Ovary (tissue), 9 donors: Measurements from ENCODE around the gene CD14. TPM values are rescaled to one million over a fixed set of nuclear protein-coding genes. Genes with fewer than 3 reads are reported as not detected.
"Not testable (repeated sequence)": the region's sequence is repeated elsewhere in the genome, so short reads cannot be mapped to it uniquely, and the experiment has no call there.

ENCODE experiments used
- DNase-seq, 5 donors: peaks; one replicate each; pipeline ENCODE4 v3.0.0-alpha.2; 2019 to 2020
- H3K27ac ChIP-seq, 2 donors: fragments of 200-600 bp; one replicate each; pipeline versions ENCODE4 v1.5.1 to v1.8.0; 2019 to 2022
- H3K27me3 ChIP-seq: fragments of 200-600 bp; one replicate; pipeline ENCODE4 v1.8.0; 2022
- H3K36me3 ChIP-seq: fragments of 200-600 bp; sonication (generic); one replicate; pipeline ENCODE4 v1.5.1; 2019
- H3K4me1 ChIP-seq: one replicate; pipeline ENCODE4 v1.8.1; 2013; ENCODE audit warnings: mild to moderate bottlenecking, moderate library complexity; ENCODE audit not compliant: insufficient read depth
- H3K4me3 ChIP-seq: fragments of 200-600 bp; sonication (generic); one replicate; pipeline ENCODE4 v1.5.1; 2017
- H3K9me3 ChIP-seq, 2 donors: fragments of 200-600 bp in 1 of 2; sonication (generic) in 1 of 2; one replicate each; pipeline versions ENCODE4 v1.5.1 to v1.8.1; 2013 to 2019; ENCODE audit warnings: mild to moderate bottlenecking in 1 of 2, moderate library complexity in 1 of 2
- CTCF ChIP-seq, 3 donors: fragments of 450-650 bp in 2 of 3; fragments of 200-600 bp in 1 of 3; IDR thresholded peaks; one replicate each; pipeline versions ENCODE4 v1.5.1 to v1.8.0; 2016 to 2022; ENCODE audit warnings: antibody characterized with exemption in 3 of 3, mild to moderate bottlenecking in 1 of 3
- EP300 ChIP-seq: sonication (generic); formaldehyde crosslinking; IDR thresholded peaks from one replicate; pipeline ENCODE4 v1.6.1; 2017; ENCODE audit warnings: antibody characterized with exemption
- POLR2A ChIP-seq: fragments of 450-650 bp; IDR thresholded peaks from one replicate; pipeline ENCODE4 v1.6.1; 2017; ENCODE audit warnings: antibody characterized with exemption, mild to moderate bottlenecking, moderate library complexity
- WGBS, 3 donors: extraction: QIAGEN DNeasy Blood & Tissue Kit in 1 of 3; methylation state at CpG; one replicate each; pipeline versions ENCODE4 v1.1.5 to v1.1.7; 2013 to 2017; 5-methylcytosine and 5-hydroxymethylcytosine counted together
- intact Hi-C, 4 donors: fragments of 100-400 bp; cut with DNase I; formaldehyde crosslinking; loops; one replicate each; pipeline versions ENCODE4 v1.11.0 to v1.15.1; 2022 to 2023
- polyA plus RNA-seq, 2 donors: library from polyadenylated mRNA; stranded (reverse); fragments of 200-250 nt in 1 of 2; fragments of 350-450 nt in 1 of 2; fragmentation: Illumina TruSeq in 1 of 2; extraction: RNeasy Lipid Tissue Mini Kit (QIAGEN cat#74804) in 1 of 2; gene quantifications; one replicate each; pipeline ENCODE4 v1.2.3, GENCODE V29; 2013 to 2014
- total RNA-seq, 7 donors: library from RNA; depleted of rRNA in 2 of 7; stranded (reverse); fragments of >200 nt in 2 of 7; fragmentation: NEBNext Ultra II Directional in 3 of 7; extraction: Animal tissue kit (Norgen Biotek cat#: 25700) in 3 of 7; gene quantifications; one replicate each; pipeline versions ENCODE4 v1.1.0 to v1.2.4, GENCODE V29; 2016 to 2023
- donor health status: DM: no; HTN: no; CAD: no; lungs with moderate emphysema.
- donor health status: DM: no; HTN: no; CAD: no.
- donor health status: Bipolar disorder and iron deficiency.
- donor health status: DM: yes; HTN: yes; CAD: no.
- donor health status: DM: no; HTN: no; CAD: no.
- donor health status: DM: yes; HTN: yes; CAD: no.

The CD14 gene
- total and polyA plus RNA-seq, 9 donors = 8.7 to 96.0 (median 37.7) TPM

- H3K27me3 ChIP-seq = no peaks in the 10 kb centered on the region
- H3K36me3 ChIP-seq = no peaks in the 10 kb centered on the region
- intact Hi-C loops = loop anchor here in 2 of 4 donors (5.0 to 10.0 kb wide), 3 partner anchors 85 to 238 kb away; partner anchors contain the start of genes ANKHD1 (in 1 of the 2), EIF4EBP3 (in 1 of the 2) and SRA1 (in 1 of the 2)
- H3K4me3 ChIP-seq = no peak overlapping the region
- no peak for DNase-seq
- TF ChIP-seq EP300 (no peak), POLR2A (no peak), CTCF (IDR thresholded peaks at IDR 0.05) (no peak)
- WGBS, 3 donors = 50 to 56% (median 52%) methylated on average over 3 of the region's 3 CpGs
- no peak overlapping the region for H3K27ac ChIP-seq
- H3K9me3 ChIP-seq = no peaks in the 10 kb centered on the region
- H3K4me1 ChIP-seq = no peaks in the 10 kb centered on the region
These were observed 9.7 kb upstream of the CD14 start for GRCh38 chr5:140642718-140643117.

- no peaks in the 10 kb centered on the region for H3K27me3 ChIP-seq
- intact Hi-C loops = loop anchor here in 2 of 4 donors (5.0 to 10.0 kb wide), 3 partner anchors 84 to 237 kb away; partner anchors contain the start of genes ANKHD1 (in 1 of the 2), EIF4EBP3 (in 1 of the 2) and SRA1 (in 1 of the 2)
- TF ChIP-seq CTCF (IDR thresholded peaks at IDR 0.05) (no peak), POLR2A (no peak), EP300 (no peak)
- no peaks in the 10 kb centered on the region for H3K9me3 ChIP-seq
- no peaks in the 10 kb centered on the region for H3K4me1 ChIP-seq
- H3K4me3 ChIP-seq = no peak overlapping the region
- H3K36me3 ChIP-seq = no peaks in the 10 kb centered on the region
- no peak overlapping the region for H3K27ac ChIP-seq
- WGBS, 3 donors = 76 to 91% (median 86%) methylated on average over 8 of the region's 8 CpGs
- DNase-seq = no peak
These were observed 8.7 kb upstream of the CD14 start for GRCh38 chr5:140641716-140642115.

- intact Hi-C loops = loop anchor here in 3 of 4 donors (5.0 to 10.0 kb wide), 4 partner anchors 75 to 265 kb away; partner anchors contain the start of genes APBB3 (in 3 of the 3), SLC35A4 (in 3 of the 3) and ANKHD1 (in 1 of the 3)
- H3K27ac ChIP-seq = peak within 1 kb of the TSS; percentile 40 to 84
- peak; percentile 19 for TF ChIP-seq POLR2A
- TF ChIP-seq CTCF (IDR thresholded peaks at IDR 0.05) = peak; percentile 57 to 83 (median 66)
- no peak for TF ChIP-seq EP300
These were observed 6.4 kb upstream of the CD14 start, which contains the start of gene TMCO6 for GRCh38 chr5:140639148-140639981. TSS of gene TMCO6 (plus strand) at chr5:140639451. CDS start at chr5:140639528, 77 bp downstream.

GRCh38 chr5:140638898-140639147, 5.8 kb upstream of the CD14 start:
- not testable (repeated sequence) for H3K4me1 ChIP-seq, DNase-seq, H3K27me3 ChIP-seq, H3K9me3 ChIP-seq, H3K36me3 ChIP-seq
- 5 to 26% (median 6%) methylated on average over 9 of the region's 9 CpGs for WGBS, 3 donors
- Histone ChIP-seq H3K27ac (peak overlapping the region; percentile 18 to 84), H3K4me3 (peak overlapping the region; percentile 82)
- intact Hi-C loops = loop anchor here in 3 of 4 donors (5.0 to 10.0 kb wide), 4 partner anchors 74 to 264 kb away; partner anchors contain the start of genes APBB3 (in 3 of the 3), SLC35A4 (in 3 of the 3) and ANKHD1 (in 1 of the 3)

More at GRCh38 chr5:140639148-140639981, 6.4 kb upstream of the CD14 start, which contains the start of gene TMCO6:
- Histone ChIP-seq H3K9me3 (no peaks in the 10 kb centered on the region), H3K4me1 (no peaks in the 10 kb centered on the region), H3K4me3 (peak within 1 kb of the TSS; percentile 82), H3K27me3 (no peaks in the 10 kb centered on the region), H3K36me3 (no peaks in the 10 kb centered on the region)
- peak; percentile 97 to 98 (median 98) for DNase-seq
- 0 to 2% (median 1%) methylated on average over 29 to 63 of the region's 63 CpGs for WGBS, 3 donors
